Nucleus accumbens (tissue), 56 donors: ENCODE data around the gene DHCR24.
"Not testable (repeated sequence)": the region's sequence is repeated elsewhere in the genome, so short reads cannot be mapped to it uniquely, and the experiment has no call there.

Experiments
- DNase-seq, 56 donors: peaks; one replicate each; lab custom pipeline; 2025; lab: John Stamatoyannopoulos, UW

DHCR24 gene

GRCh38 chr1:54888080-54888733 lies 1.2 kb upstream of the DHCR24 start:
- no peak for DNase-seq

GRCh38 chr1:54887665-54888071 lies 673 bp upstream of the DHCR24 start:
- peak in 12 of 56 donors; percentile 12 to 57 (median 41) for DNase-seq

GRCh38 chr1:54885807-54886723 lies 930 bp downstream of the DHCR24 start:
- peak in 24 of 56 donors; percentile 24 to 73 (median 46) for DNase-seq

- DNase-seq, result no peak
Measured at GRCh38 chr1:54885237-54885679, 1.7 kb downstream of the DHCR24 start.

GRCh38 chr1:54884768-54885167 lies 2.2 kb downstream of the DHCR24 start:
- DNase-seq, result no peak

- DNase-seq, result no peak
Measured at GRCh38 chr1:54884135-54884586, 2.8 kb downstream of the DHCR24 start.

- DNase-seq, result peak in 1 of 56 donors; percentile 13
Measured at GRCh38 chr1:54883349-54884102, 3.5 kb downstream of the DHCR24 start.

GRCh38 chr1:54882519-54882918 lies 4.5 kb downstream of the DHCR24 start:
- no peak for DNase-seq

- DNase-seq, result not testable (repeated sequence)
Measured at GRCh38 chr1:54881604-54882003, 5.4 kb downstream of the DHCR24 start.

GRCh38 chr1:54879872-54880271 lies 7.1 kb downstream of the DHCR24 start:
- DNase-seq, result no peak

GRCh38 chr1:54876814-54877213 lies 10.2 kb downstream of the DHCR24 start:
- DNase-seq, result no peak

GRCh38 chr1:54875000-54875399 lies 12.0 kb downstream of the DHCR24 start:
- DNase-seq, result no peak

- no peak for DNase-seq
Measured at GRCh38 chr1:54874079-54874830, 12.7 kb downstream of the DHCR24 start.

- DNase-seq, result no peak
Measured at GRCh38 chr1:54872036-54872331, 15.0 kb downstream of the DHCR24 start.

GRCh38 chr1:54871275-54872035 lies 15.5 kb downstream of the DHCR24 start:
- peak in 1 of 56 donors; percentile 9 for DNase-seq

GRCh38 chr1:54870869-54871268 lies 16.1 kb downstream of the DHCR24 start:
- DNase-seq, result no peak

- DNase-seq, result no peak
Measured at GRCh38 chr1:54869173-54869851, 17.7 kb downstream of the DHCR24 start.

GRCh38 chr1:54867717-54868057 lies 19.3 kb downstream of the DHCR24 start:
- DNase-seq, result no peak
